Stomach (tissue), 4 donors: ENCODE data around the gene RTTN.

Experiments used
- EP300 ChIP-seq: sonication (generic); formaldehyde crosslinking; IDR thresholded peaks from one replicate; pipeline ENCODE4 v1.6.1; 2017; ENCODE audit warnings: antibody characterized with exemption
- POLR2A ChIP-seq, 4 donors: fragments of 450-650 bp; IDR thresholded peaks; one replicate each; pipeline ENCODE4 v1.6.1; 2016; ENCODE audit warnings: antibody characterized with exemption in 4 of 4, control low read depth in 2 of 4, mild to moderate bottlenecking in 1 of 4, moderate library complexity in 1 of 4
- POLR2AphosphoS5 ChIP-seq, 3 donors: sonication (generic); formaldehyde crosslinking; IDR thresholded peaks; one replicate each; pipeline ENCODE4 v1.6.1; 2016; ENCODE audit warnings: antibody characterized with exemption in 3 of 3
- TF ChIP-seq, protein P1 (sequence below), 7 experiments: fragments of 450-650 bp in 4 of 7; fragments of 200-600 bp in 3 of 7; sonication (generic) in 3 of 7; IDR thresholded peaks; one replicate each; pipeline ENCODE4 v1.5.1; 2016 to 2019; ENCODE audit warnings: antibody characterized with exemption in 7 of 7, control low read depth in 2 of 7, mild to moderate bottlenecking in 1 of 7

GRCh38 chr18:70169747-70170146, 35.7 kb downstream of the RTTN start:
- TF ChIP-seq POLR2AphosphoS5 (IDR thresholded peaks at IDR 0.05) = no peak
- TF ChIP-seq, protein P1, sequence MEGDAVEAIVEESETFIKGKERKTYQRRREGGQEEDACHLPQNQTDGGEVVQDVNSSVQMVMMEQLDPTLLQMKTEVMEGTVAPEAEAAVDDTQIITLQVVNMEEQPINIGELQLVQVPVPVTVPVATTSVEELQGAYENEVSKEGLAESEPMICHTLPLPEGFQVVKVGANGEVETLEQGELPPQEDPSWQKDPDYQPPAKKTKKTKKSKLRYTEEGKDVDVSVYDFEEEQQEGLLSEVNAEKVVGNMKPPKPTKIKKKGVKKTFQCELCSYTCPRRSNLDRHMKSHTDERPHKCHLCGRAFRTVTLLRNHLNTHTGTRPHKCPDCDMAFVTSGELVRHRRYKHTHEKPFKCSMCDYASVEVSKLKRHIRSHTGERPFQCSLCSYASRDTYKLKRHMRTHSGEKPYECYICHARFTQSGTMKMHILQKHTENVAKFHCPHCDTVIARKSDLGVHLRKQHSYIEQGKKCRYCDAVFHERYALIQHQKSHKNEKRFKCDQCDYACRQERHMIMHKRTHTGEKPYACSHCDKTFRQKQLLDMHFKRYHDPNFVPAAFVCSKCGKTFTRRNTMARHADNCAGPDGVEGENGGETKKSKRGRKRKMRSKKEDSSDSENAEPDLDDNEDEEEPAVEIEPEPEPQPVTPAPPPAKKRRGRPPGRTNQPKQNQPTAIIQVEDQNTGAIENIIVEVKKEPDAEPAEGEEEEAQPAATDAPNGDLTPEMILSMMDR (IDR thresholded peaks at IDR 0.05) = no peak
- no peak for TF ChIP-seq POLR2A (IDR thresholded peaks at IDR 0.05)
- no peak for TF ChIP-seq EP300
